OCI-LY3 (cell line): ENCODE results near the gene MAGEC3.

Source experiments
- CTCF ChIP-seq: fragments of 200-600, 300-600 bp; sonication (generic); IDR thresholded peaks from 2 replicates; pipeline ENCODE4 v1.5.1; 2014; ENCODE audit warnings: antibody characterized with exemption, low read length, low read depth
- EZH2phosphoT487 ChIP-seq: fragments of 200-600 bp; shearing (Covaris generic); IDR thresholded peaks from 2 replicates; pipeline ENCODE4 v1.6.1; 2018; ENCODE audit warnings: antibody characterized with exemption, mixed run types, low read depth

DNA sequence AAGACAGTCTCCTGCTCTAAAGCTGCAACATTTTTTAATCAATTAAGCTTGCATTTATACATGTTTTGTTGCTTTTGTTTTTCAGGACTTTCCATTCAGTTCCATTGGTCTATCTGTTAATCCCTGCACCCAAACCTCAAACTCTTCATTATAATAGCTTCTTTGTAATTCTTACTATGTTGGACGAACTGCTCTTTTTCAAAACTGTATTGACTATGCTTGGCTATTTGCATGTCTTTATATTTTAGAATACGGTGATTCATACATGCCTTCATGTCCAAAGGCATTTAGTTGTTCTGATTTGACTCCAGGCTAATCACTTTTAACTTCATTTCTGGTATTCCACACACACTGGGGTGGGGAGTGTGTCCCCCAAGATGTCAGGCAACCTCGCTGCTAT, 79.7 kb downstream of the MAGEC3 start:
- TF ChIP-seq CTCF (no peak), EZH2phosphoT487 (no peak)
